Measurements from ENCODE around the gene SORBS2.

The SORBS2 gene

GRCh38 chr4:185587030-185587426, 225.0 kb downstream of the SORBS2 start:
- no peak for ATAC-seq
- peaks cover 26% of the 10 kb centered on the region for H3K4me1 Mint-ChIP-seq
- no peaks in the 10 kb centered on the region for H3K9me3 Mint-ChIP-seq
- no peak for DNase-seq
- peak overlapping the region; percentile 78 to 85 for H3K4me3 Mint-ChIP-seq
- peaks cover 74% of the 10 kb centered on the region for H3K27me3 Mint-ChIP-seq
- peak overlapping the region in 1 of 2 donors; percentile 83 for H3K27ac Mint-ChIP-seq

GRCh38 chr4:185585211-185585610, 226.8 kb downstream of the SORBS2 start:
- no peak for ATAC-seq
- H3K4me3 Mint-ChIP-seq: no peak overlapping the region
- peaks cover 26% of the 10 kb centered on the region for H3K4me1 Mint-ChIP-seq
- no peak overlapping the region for H3K27ac Mint-ChIP-seq
- H3K27me3 Mint-ChIP-seq: peaks cover 82% of the 10 kb centered on the region
- DNase-seq: no peak
- no peaks in the 10 kb centered on the region for H3K9me3 Mint-ChIP-seq

GRCh38 chr4:185583813-185584212, 228.2 kb downstream of the SORBS2 start:
- Mint-ChIP-seq H3K27ac (no peak overlapping the region), H3K9me3 (no peaks in the 10 kb centered on the region), H3K27me3 (peaks cover 74% of the 10 kb centered on the region), H3K4me1 (peaks cover 19% of the 10 kb centered on the region), H3K4me3 (no peak overlapping the region)
- no peak for ATAC-seq
- DNase-seq: no peak

GRCh38 chr4:185582651-185583400, 229.2 kb downstream of the SORBS2 start:
- no peak for ATAC-seq
- H3K4me1 Mint-ChIP-seq: peaks cover 13% of the 10 kb centered on the region
- no peak for DNase-seq
- H3K27ac Mint-ChIP-seq: no peak overlapping the region
- H3K9me3 Mint-ChIP-seq: no peaks in the 10 kb centered on the region
- no peak overlapping the region for H3K4me3 Mint-ChIP-seq
- peaks cover 66% of the 10 kb centered on the region for H3K27me3 Mint-ChIP-seq

- peaks cover 53% of the 10 kb centered on the region for H3K27me3 Mint-ChIP-seq
- H3K9me3 Mint-ChIP-seq: no peaks in the 10 kb centered on the region
- no peak for ATAC-seq
- no peaks in the 10 kb centered on the region for H3K4me1 Mint-ChIP-seq
- no peak overlapping the region for H3K27ac Mint-ChIP-seq
- DNase-seq: no peak
- no peak overlapping the region for H3K4me3 Mint-ChIP-seq
These were observed 231.3 kb downstream of the SORBS2 start for GRCh38 chr4:185580699-185581098.

- Mint-ChIP-seq H3K4me1 (no peaks in the 10 kb centered on the region), H3K27me3 (peaks cover 49% of the 10 kb centered on the region), H3K27ac (no peak overlapping the region), H3K9me3 (no peaks in the 10 kb centered on the region), H3K4me3 (no peak overlapping the region)
- ATAC-seq: no peak
- no peak for DNase-seq
These were observed 233.7 kb downstream of the SORBS2 start for GRCh38 chr4:185578284-185578683.

- DNase-seq: no peak
- no peaks in the 10 kb centered on the region for H3K9me3 Mint-ChIP-seq
- ATAC-seq: no peak
- H3K27ac Mint-ChIP-seq: no peak overlapping the region
- no peak overlapping the region for H3K4me3 Mint-ChIP-seq
- peaks cover 41% of the 10 kb centered on the region for H3K27me3 Mint-ChIP-seq
- no peaks in the 10 kb centered on the region for H3K4me1 Mint-ChIP-seq
These were observed 234.7 kb downstream of the SORBS2 start for GRCh38 chr4:185576962-185577950.

GRCh38 chr4:185576314-185576961, 235.6 kb downstream of the SORBS2 start:
- DNase-seq: no peak
- Mint-ChIP-seq H3K4me1 (no peaks in the 10 kb centered on the region), H3K27ac (no peak overlapping the region), H3K4me3 (no peak overlapping the region), H3K9me3 (no peaks in the 10 kb centered on the region), H3K27me3 (peaks cover 41% of the 10 kb centered on the region)
- no peak for ATAC-seq

- H3K9me3 Mint-ChIP-seq: no peaks in the 10 kb centered on the region
- no peak overlapping the region for H3K4me3 Mint-ChIP-seq
- ATAC-seq (no peak), DNase-seq (no peak)
- no peaks in the 10 kb centered on the region for H3K4me1 Mint-ChIP-seq
- H3K27ac Mint-ChIP-seq: peak overlapping the region in 1 of 2 donors; percentile 77
- peaks cover 27% of the 10 kb centered on the region for H3K27me3 Mint-ChIP-seq
These were observed 238.3 kb downstream of the SORBS2 start for GRCh38 chr4:185573651-185574199.

- no peak for ATAC-seq
- Mint-ChIP-seq H3K27me3 (peaks cover 24% of the 10 kb centered on the region), H3K27ac (no peak overlapping the region), H3K4me3 (no peak overlapping the region), H3K4me1 (no peaks in the 10 kb centered on the region), H3K9me3 (no peaks in the 10 kb centered on the region)
- DNase-seq: no peak
These were observed 241.3 kb downstream of the SORBS2 start for GRCh38 chr4:185570727-185571126.

GRCh38 chr4:185567381-185568376, 244.3 kb downstream of the SORBS2 start:
- H3K9me3 Mint-ChIP-seq: no peaks in the 10 kb centered on the region
- peaks cover 7% of the 10 kb centered on the region for H3K27me3 Mint-ChIP-seq
- no peak overlapping the region for H3K4me3 Mint-ChIP-seq
- no peak overlapping the region for H3K27ac Mint-ChIP-seq
- no peak for DNase-seq
- H3K4me1 Mint-ChIP-seq: no peaks in the 10 kb centered on the region
- no peak for ATAC-seq

GRCh38 chr4:185566972-185567371, 245.0 kb downstream of the SORBS2 start:
- Mint-ChIP-seq H3K4me3 (no peak overlapping the region), H3K27me3 (peaks cover 8% of the 10 kb centered on the region), H3K4me1 (no peaks in the 10 kb centered on the region), H3K27ac (no peak overlapping the region), H3K9me3 (no peaks in the 10 kb centered on the region)
- no peak for DNase-seq
- ATAC-seq: no peak

- no peaks in the 10 kb centered on the region for H3K4me1 Mint-ChIP-seq
- H3K9me3 Mint-ChIP-seq: no peaks in the 10 kb centered on the region
- ATAC-seq: peak; percentile 58
- peaks cover 7% of the 10 kb centered on the region for H3K27me3 Mint-ChIP-seq
- no peak overlapping the region for H3K27ac Mint-ChIP-seq
- no peak overlapping the region for H3K4me3 Mint-ChIP-seq
- DNase-seq: no peak
These were observed 245.6 kb downstream of the SORBS2 start for GRCh38 chr4:185566425-185566824.

- Mint-ChIP-seq H3K4me1 (no peaks in the 10 kb centered on the region), H3K27me3 (peaks cover 7% of the 10 kb centered on the region), H3K9me3 (no peaks in the 10 kb centered on the region), H3K27ac (no peak overlapping the region), H3K4me3 (no peak overlapping the region)
- DNase-seq: no peak
- no peak for ATAC-seq
These were observed 246.3 kb downstream of the SORBS2 start for GRCh38 chr4:185565696-185566095.
